HEK293 (cell line): ENCODE results near the gene ABHD11.

ENCODE experiments used
- BCL11A ChIP-seq: fragments of 450-650 bp; formaldehyde crosslinking; IDR thresholded peaks from 2 replicates; pipeline ENCODE4 v1.5.1; 2016; ENCODE audit warnings: low read depth, missing biosample characterization, missing genetic modification characterization
- CTCF ChIP-seq: fragments of 450-650 bp; formaldehyde crosslinking; IDR thresholded peaks from 2 replicates; pipeline ENCODE4 v1.5.1; 2016; ENCODE audit warnings: missing biosample characterization, missing genetic modification characterization
- GFI1B ChIP-seq: fragments of 450-650 bp; formaldehyde crosslinking; IDR thresholded peaks from 2 replicates; pipeline ENCODE4 v1.5.1; 2016; ENCODE audit warnings: missing biosample characterization, missing genetic modification characterization
- GLIS2 ChIP-seq: fragments of 450-650 bp; formaldehyde crosslinking; IDR thresholded peaks from 2 replicates; pipeline ENCODE4 v1.5.1; 2016; ENCODE audit warnings: missing biosample characterization, missing genetic modification characterization
- IKZF3 ChIP-seq: fragments of 450-650 bp; IDR thresholded peaks from 2 replicates; pipeline ENCODE4 v1.5.0; 2018; ENCODE audit warnings: missing biosample characterization, mild to moderate bottlenecking, missing genetic modification characterization, moderate library complexity
- KLF16 ChIP-seq: fragments of 450-650 bp; formaldehyde crosslinking; IDR thresholded peaks from 2 replicates; pipeline ENCODE4 v1.5.1; 2017; ENCODE audit warnings: missing biosample characterization, missing genetic modification characterization
- KLF7 ChIP-seq: fragments of 450-650 bp; formaldehyde crosslinking; IDR thresholded peaks from 2 replicates; pipeline ENCODE4 v1.5.1; 2016; ENCODE audit warnings: missing biosample characterization, missing genetic modification characterization, borderline replicate concordance
- KLF8 ChIP-seq: fragments of 450-650 bp; formaldehyde crosslinking; IDR thresholded peaks from 2 replicates; pipeline ENCODE4 v1.5.1; 2016; ENCODE audit warnings: missing biosample characterization, missing genetic modification characterization
- MYNN ChIP-seq: fragments of 450-650 bp; formaldehyde crosslinking; IDR thresholded peaks from 2 replicates; pipeline ENCODE4 v1.5.1; 2016; ENCODE audit warnings: missing biosample characterization, missing genetic modification characterization, borderline replicate concordance
- REPIN1 ChIP-seq: fragments of 450-650 bp; formaldehyde crosslinking; IDR thresholded peaks from 2 replicates; pipeline ENCODE4 v1.5.1; 2017; ENCODE audit warnings: missing biosample characterization, missing genetic modification characterization, low read depth
- WT1 ChIP-seq: fragments of 450-650 bp; formaldehyde crosslinking; IDR thresholded peaks from 2 replicates; pipeline ENCODE4 v1.5.1; 2016; ENCODE audit warnings: missing biosample characterization, missing genetic modification characterization
- ZBTB11 ChIP-seq: fragments of 450-650 bp; formaldehyde crosslinking; conservative IDR thresholded peaks from 2 replicates; pipeline ENCODE4 v1.5.1; 2016; ENCODE audit warnings: low read depth, missing biosample characterization, missing genetic modification characterization
- ZBTB44 ChIP-seq: fragments of 450-650 bp; IDR thresholded peaks from 2 replicates; pipeline ENCODE4 v1.5.1; 2018; ENCODE audit warnings: missing biosample characterization, mild to moderate bottlenecking, missing genetic modification characterization
- ZBTB7A ChIP-seq: fragments of 450-650 bp; formaldehyde crosslinking; IDR thresholded peaks from 2 replicates; pipeline ENCODE4 v1.5.1; 2016; ENCODE audit warnings: low read depth, missing biosample characterization, missing genetic modification characterization
- ZFP69B ChIP-seq: fragments of 450-650 bp; formaldehyde crosslinking; IDR thresholded peaks from 2 replicates; pipeline ENCODE4 v1.5.1; 2016; ENCODE audit warnings: missing biosample characterization, missing genetic modification characterization
- ZNF112 ChIP-seq: fragments of 450-650 bp; formaldehyde crosslinking; IDR thresholded peaks from 2 replicates; pipeline ENCODE4 v1.5.0; 2017; ENCODE audit warnings: missing biosample characterization, missing genetic modification characterization
- ZNF157 ChIP-seq: fragments of 450-650 bp; formaldehyde crosslinking; IDR thresholded peaks from 2 replicates; pipeline ENCODE4 v1.5.1; 2016; ENCODE audit warnings: missing biosample characterization, missing genetic modification characterization
- ZNF174 ChIP-seq: fragments of 450-650 bp; formaldehyde crosslinking; IDR thresholded peaks from 2 replicates; pipeline ENCODE4 v1.5.0; 2017; ENCODE audit warnings: missing biosample characterization, mild to moderate bottlenecking, missing genetic modification characterization
- ZNF214 ChIP-seq: fragments of 450-650 bp; formaldehyde crosslinking; IDR thresholded peaks from 2 replicates; pipeline ENCODE4 v1.5.1; 2017; ENCODE audit warnings: missing biosample characterization, mild to moderate bottlenecking, missing genetic modification characterization, borderline replicate concordance
- ZNF221 ChIP-seq: fragments of 450-650 bp; formaldehyde crosslinking; IDR thresholded peaks from 2 replicates; pipeline ENCODE4 v1.5.1; 2017; ENCODE audit warnings: missing biosample characterization, missing genetic modification characterization, borderline replicate concordance
- ZNF335 ChIP-seq: fragments of 450-650 bp; formaldehyde crosslinking; conservative IDR thresholded peaks from 2 replicates; pipeline ENCODE4 v1.5.1; 2016; ENCODE audit warnings: missing biosample characterization, missing genetic modification characterization
- ZNF391 ChIP-seq: fragments of 450-650 bp; formaldehyde crosslinking; IDR thresholded peaks from 2 replicates; pipeline ENCODE4 v1.5.1; 2016; ENCODE audit warnings: low read depth, missing biosample characterization, missing genetic modification characterization, borderline replicate concordance
- ZNF426 ChIP-seq: fragments of 450-650 bp; formaldehyde crosslinking; IDR thresholded peaks from 2 replicates; pipeline ENCODE4 v1.5.1; 2017; ENCODE audit warnings: missing biosample characterization, missing genetic modification characterization, mild to moderate bottlenecking, inconsistent platforms, moderate library complexity
- ZNF514 ChIP-seq: fragments of 450-650 bp; formaldehyde crosslinking; IDR thresholded peaks from 2 replicates; pipeline ENCODE4 v1.5.1; 2016; ENCODE audit warnings: missing biosample characterization, missing genetic modification characterization
- ZNF571 ChIP-seq: fragments of 450-650 bp; formaldehyde crosslinking; IDR thresholded peaks from 2 replicates; pipeline ENCODE4 v1.5.0; 2017; ENCODE audit warnings: missing biosample characterization, missing genetic modification characterization
- ZNF623 ChIP-seq: fragments of 450-650 bp; formaldehyde crosslinking; IDR thresholded peaks from 2 replicates; pipeline ENCODE4 v1.5.1; 2016; ENCODE audit warnings: missing biosample characterization, missing genetic modification characterization
- ZNF629 ChIP-seq: fragments of 450-650 bp; formaldehyde crosslinking; IDR thresholded peaks from 2 replicates; pipeline ENCODE4 v1.5.1; 2017; ENCODE audit warnings: missing biosample characterization, missing genetic modification characterization
- ZNF670 ChIP-seq: fragments of 450-650 bp; formaldehyde crosslinking; IDR thresholded peaks from 2 replicates; pipeline ENCODE4 v1.5.1; 2016; ENCODE audit warnings: missing biosample characterization, missing genetic modification characterization, low read depth
- ZNF776 ChIP-seq: fragments of 450-650 bp; formaldehyde crosslinking; IDR thresholded peaks from 2 replicates; pipeline ENCODE4 v1.5.0; 2017; ENCODE audit warnings: missing biosample characterization, missing genetic modification characterization, borderline replicate concordance
- ZNF792 ChIP-seq: fragments of 450-650 bp; formaldehyde crosslinking; IDR thresholded peaks from 2 replicates; pipeline ENCODE4 v1.5.1; 2016; ENCODE audit warnings: missing biosample characterization, missing genetic modification characterization
- ZSCAN16 ChIP-seq: fragments of 450-650 bp; formaldehyde crosslinking; IDR thresholded peaks from 2 replicates; pipeline ENCODE4 v1.5.1; 2016; ENCODE audit warnings: missing biosample characterization, missing genetic modification characterization
- ZSCAN30 ChIP-seq: fragments of 450-650 bp; IDR thresholded peaks from 2 replicates; pipeline ENCODE4 v1.5.1; 2018; ENCODE audit warnings: missing biosample characterization, mild to moderate bottlenecking, missing genetic modification characterization, moderate library complexity
- TF ChIP-seq, protein P1 (sequence below): fragments of 450-650 bp; formaldehyde crosslinking; IDR thresholded peaks from 2 replicates; pipeline ENCODE4 v1.5.1; 2016; ENCODE audit warnings: missing biosample characterization, missing genetic modification characterization

Gene ABHD11

GRCh38 chr7:73738220-73738611 lies 386 bp downstream of the ABHD11 start (continued):
- TF ChIP-seq ZNF335 (tag by site-specific recombination) (peak; percentile 42; the same call in 1 of the 2 replicates), GFI1B (tag by site-specific recombination) (no peak), ZNF629 (tag by site-specific recombination) (no peak), ZBTB11 (tag by site-specific recombination) (peak; percentile 11; the same call in 1 of the 2 replicates), MYNN (tag by site-specific recombination) (no peak), KLF8 (tag by site-specific recombination) (no peak), ZNF391 (tag by site-specific recombination) (peak; percentile 31; the same call in 1 of the 2 replicates), GLIS2 (no peak; the same call in 1 of the 2 replicates), ZNF670 (tag by site-specific recombination) (no peak), KLF7 (tag by site-specific recombination) (no peak; the same call in 1 of the 2 replicates), ZNF623 (no peak), ZNF112 (tag by site-specific recombination) (no peak), ZBTB44 (tag by site-specific recombination) (no peak), ZBTB7A (tag by site-specific recombination) (no peak), BCL11A (no peak), WT1 (tag by site-specific recombination) (peak; percentile 44; the same call in 1 of the 2 replicates), ZFP69B (tag by site-specific recombination) (peak; percentile 64; the same call in 1 of the 2 replicates), ZNF221 (tag by site-specific recombination) (no peak), CTCF (no peak), ZSCAN30 (tag by site-specific recombination) (no peak), IKZF3 (no peak), ZNF426 (tag by site-specific recombination) (no peak), ZNF514 (tag by site-specific recombination) (no peak), ZNF157 (tag by site-specific recombination) (no peak), ZNF776 (tag by site-specific recombination) (no peak), ZNF214 (no peak), ZNF174 (tag by site-specific recombination) (no peak), REPIN1 (tag by site-specific recombination) (no peak), ZSCAN16 (tag by site-specific recombination) (0 out of 2 replicates have a peak, but pooled peaks have one; percentile 29), KLF16 (tag by site-specific recombination) (no peak), ZNF792 (tag by site-specific recombination) (no peak), ZNF571 (tag by site-specific recombination) (no peak)
- TF ChIP-seq, protein P1, sequence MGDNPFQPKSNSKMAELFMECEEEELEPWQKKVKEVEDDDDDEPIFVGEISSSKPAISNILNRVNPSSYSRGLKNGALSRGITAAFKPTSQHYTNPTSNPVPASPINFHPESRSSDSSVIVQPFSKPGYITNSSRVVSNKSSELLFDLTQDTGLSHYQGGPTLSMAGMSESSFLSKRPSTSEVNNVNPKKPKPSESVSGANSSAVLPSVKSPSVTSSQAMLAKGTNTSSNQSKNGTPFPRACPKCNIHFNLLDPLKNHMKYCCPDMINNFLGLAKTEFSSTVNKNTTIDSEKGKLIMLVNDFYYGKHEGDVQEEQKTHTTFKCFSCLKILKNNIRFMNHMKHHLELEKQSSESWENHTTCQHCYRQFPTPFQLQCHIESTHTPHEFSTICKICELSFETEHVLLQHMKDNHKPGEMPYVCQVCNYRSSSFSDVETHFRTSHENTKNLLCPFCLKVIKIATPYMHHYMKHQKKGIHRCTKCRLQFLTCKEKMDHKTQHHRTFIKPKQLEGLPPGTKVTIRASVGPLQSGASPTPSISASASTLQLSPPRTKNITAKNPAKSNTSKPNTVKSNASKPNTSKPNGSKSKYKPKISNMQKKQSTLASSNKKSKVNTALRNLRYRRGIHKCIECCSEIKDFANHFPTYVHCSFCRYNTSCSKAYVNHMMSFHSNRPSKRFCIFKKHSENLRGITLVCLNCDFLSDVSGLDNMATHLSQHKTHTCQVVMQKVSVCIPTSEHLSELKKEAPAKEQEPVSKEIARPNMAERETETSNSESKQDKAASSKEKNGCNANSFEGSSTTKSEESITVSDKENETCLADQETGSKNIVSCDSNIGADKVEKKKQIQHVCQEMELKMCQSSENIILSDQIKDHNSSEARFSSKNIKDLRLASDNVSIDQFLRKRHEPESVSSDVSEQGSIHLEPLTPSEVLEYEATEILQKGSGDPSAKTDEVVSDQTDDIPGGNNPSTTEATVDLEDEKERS (tag by site-specific recombination): no peak
